Measurements from ENCODE around the gene SELENOM.

- TF ChIP-seq POLR2A (IDR thresholded peaks at IDR 0.05; ENCODE audit: low read length), result no peak
- no peak for TF ChIP-seq GATA1 (IDR thresholded peaks at IDR 0.05; ENCODE audit: low read depth, low read length)
Measured at GRCh38 chr22:31128156-31128555, 20.8 kb upstream of the SELENOM start.

All from erythroblast (primary cell).